Neural progenitor cell (in vitro differentiated cells): ENCODE measurements around the gene CASK. TPM values are rescaled to one million over a fixed set of nuclear protein-coding genes. Genes with fewer than 3 reads are reported as not detected.

Source experiments
- DNase-seq: peaks from one replicate; pipeline ENCODE4 v3.0.0-alpha.2; 2016; ENCODE audit warnings: low spot score
- H2AFZ ChIP-seq: fragments of 200-600 bp; sonication (generic); replicated peaks from 2 replicates; pipeline ENCODE4 v1.6.1; 2016; ENCODE audit warnings: antibody characterized with exemption
- H3F3A ChIP-seq: fragments of 200-600 bp; sonication (generic); 2 replicates; pipeline ENCODE4 v1.6.1; 2016; ENCODE audit warnings: antibody characterized with exemption, low read depth
- H3K27ac ChIP-seq: fragments of 200-600 bp; sonication (generic); 2 replicates; pipeline ENCODE4 v1.5.1; 2016; ENCODE audit warnings: mild to moderate bottlenecking
- H3K27me3 ChIP-seq: fragments of 200-600 bp; sonication (generic); 2 replicates; pipeline ENCODE4 v1.6.1; 2016; ENCODE audit warnings: mild to moderate bottlenecking, moderate library complexity
- H3K36me3 ChIP-seq: fragments of 200-600 bp; sonication (generic); 2 replicates; pipeline ENCODE4 v1.5.1; 2016
- H3K4me1 ChIP-seq: fragments of 200-600 bp; sonication (generic); 2 replicates; pipeline ENCODE4 v1.6.1; 2016; ENCODE audit warnings: mixed run types
- H3K4me2 ChIP-seq: fragments of 200-600 bp; sonication (generic); 2 replicates; pipeline ENCODE4 v1.6.1; 2016
- H3K4me3 ChIP-seq: fragments of 200-600 bp; sonication (generic); 2 replicates; pipeline ENCODE4 v1.5.1; 2016
- H3K79me2 ChIP-seq: fragments of 200-600 bp; sonication (generic); 2 replicates; pipeline ENCODE4 v1.6.1; 2016; ENCODE audit warnings: low read depth
- H3K9ac ChIP-seq: fragments of 200-600 bp; sonication (generic); 2 replicates; pipeline ENCODE4 v1.6.1; 2016
- H3K9me3 ChIP-seq: fragments of 200-600 bp; sonication (generic); 2 replicates; pipeline ENCODE4 v1.5.1; 2016; ENCODE audit warnings: low read depth
- H4K20me1 ChIP-seq: fragments of 200-600 bp; sonication (generic); 2 replicates; pipeline ENCODE4 v1.6.1; 2016; ENCODE audit warnings: low read depth
- H3K27ac Mint-ChIP-seq: 3 replicates; pipeline ENCODE4 v1.8.0; 2021; ENCODE audit warnings: mixed read lengths
- H3K27me3 Mint-ChIP-seq: 2 replicates; pipeline ENCODE4 v1.8.0; 2022; ENCODE audit warnings: low read depth, mild to moderate bottlenecking, inconsistent platforms, moderate library complexity, mixed read lengths; ENCODE audit not compliant: insufficient read depth
- H3K36me3 Mint-ChIP-seq: 3 replicates; pipeline ENCODE4 v1.8.0; 2021; ENCODE audit warnings: mixed read lengths
- H3K4me1 Mint-ChIP-seq: 3 replicates; pipeline ENCODE4 v1.8.0; 2021; ENCODE audit warnings: mixed read lengths
- H3K4me3 Mint-ChIP-seq: 3 replicates; pipeline ENCODE4 v1.8.0; 2021; ENCODE audit warnings: mild to moderate bottlenecking, moderate library complexity, mixed read lengths
- H3K9me3 Mint-ChIP-seq: 3 replicates; pipeline ENCODE4 v1.8.0; 2020; ENCODE audit warnings: mixed read lengths
- CTCF ChIP-seq: fragments of 200-600 bp; sonication (generic); IDR thresholded peaks from 2 replicates; pipeline ENCODE4 v1.5.1; 2017; ENCODE audit warnings: antibody characterized with exemption, mild to moderate bottlenecking
- EZH2 ChIP-seq: fragments of 200-600 bp; sonication (generic); IDR thresholded peaks from 2 replicates; pipeline ENCODE4 v1.6.1; 2017; ENCODE audit warnings: antibody characterized with exemption, mild to moderate bottlenecking, moderate library complexity
- EZH2phosphoT487 ChIP-seq: fragments of 200-600 bp; sonication (generic); IDR thresholded peaks from 2 replicates; pipeline ENCODE4 v1.6.1; 2017; ENCODE audit warnings: antibody characterized with exemption
- total RNA-seq: library from RNA; depleted of rRNA; stranded (reverse); fragments of >200 nt; gene quantifications from 2 replicates; pipeline ENCODE4 v1.2.3, GENCODE V29; 2015; ENCODE audit warnings: low replicate concordance

The CASK gene
- total RNA-seq, 1 donor from 2014 or later = 85.4 TPM

- Mint-ChIP-seq H3K27ac (no peak overlapping the region), H3K27me3 (peaks cover 2% of the 10 kb centered on the region), H3K4me3 (no peak overlapping the region), H3K9me3 (no peaks in the 10 kb centered on the region), H3K36me3 (peaks cover 3% of the 10 kb centered on the region), H3K4me1 (no peaks in the 10 kb centered on the region)
- no peak overlapping the region for H3K27ac ChIP-seq
- H4K20me1 ChIP-seq = no peaks in the 10 kb centered on the region
- no peaks in the 10 kb centered on the region for H3K36me3 ChIP-seq
- no peaks in the 10 kb centered on the region for H3F3A ChIP-seq
- no peaks in the 10 kb centered on the region for H3K27me3 ChIP-seq
- no peaks in the 10 kb centered on the region for H3K79me2 ChIP-seq
- no peaks in the 10 kb centered on the region for H3K4me1 ChIP-seq
- no peak overlapping the region for H3K9ac ChIP-seq
- no peaks in the 10 kb centered on the region for H3K9me3 ChIP-seq
- DNase-seq = no peak
- TF ChIP-seq CTCF (no peak), EZH2 (no peak), EZH2phosphoT487 (no peak)
- H2AFZ ChIP-seq = no peak overlapping the region
- H3K4me3 ChIP-seq = no peak overlapping the region
- H3K4me2 ChIP-seq = no peak overlapping the region
Observed at GRCh38 chrX:41693024-41693423, 230.3 kb downstream of the CASK start.

- no peaks in the 10 kb centered on the region for H3K36me3 ChIP-seq
- no peak overlapping the region for H3K9ac ChIP-seq
- Mint-ChIP-seq H3K4me1 (no peaks in the 10 kb centered on the region), H3K27me3 (peaks cover 2% of the 10 kb centered on the region), H3K9me3 (no peaks in the 10 kb centered on the region), H3K27ac (no peak overlapping the region), H3K36me3 (peaks cover 1% of the 10 kb centered on the region), H3K4me3 (no peak overlapping the region)
- no peak overlapping the region for H3K4me2 ChIP-seq
- H3K4me3 ChIP-seq = no peak overlapping the region
- no peaks in the 10 kb centered on the region for H3F3A ChIP-seq
- H3K27me3 ChIP-seq = no peaks in the 10 kb centered on the region
- H3K27ac ChIP-seq = no peak overlapping the region
- no peak for TF ChIP-seq CTCF
- no peak for TF ChIP-seq EZH2
- no peak for TF ChIP-seq EZH2phosphoT487
- DNase-seq = no peak
- H3K79me2 ChIP-seq = no peaks in the 10 kb centered on the region
- no peaks in the 10 kb centered on the region for H4K20me1 ChIP-seq
- no peaks in the 10 kb centered on the region for H3K4me1 ChIP-seq
- no peak overlapping the region for H2AFZ ChIP-seq
- H3K9me3 ChIP-seq = no peaks in the 10 kb centered on the region
Observed at GRCh38 chrX:41692162-41692749, 231.1 kb downstream of the CASK start.

GRCh38 chrX:41689711-41690110 is 233.6 kb downstream of the CASK start:
- Histone ChIP-seq H3K36me3 (no peaks in the 10 kb centered on the region), H3K27ac (no peak overlapping the region), H2AFZ (no peak overlapping the region), H3F3A (no peaks in the 10 kb centered on the region), H4K20me1 (no peaks in the 10 kb centered on the region), H3K9me3 (no peaks in the 10 kb centered on the region), H3K4me2 (no peak overlapping the region), H3K27me3 (no peaks in the 10 kb centered on the region), H3K9ac (no peak overlapping the region), H3K4me1 (no peaks in the 10 kb centered on the region), H3K79me2 (no peaks in the 10 kb centered on the region), H3K4me3 (no peak overlapping the region)
- TF ChIP-seq EZH2 (no peak), EZH2phosphoT487 (no peak), CTCF (no peak)
- peaks cover 2% of the 10 kb centered on the region for H3K27me3 Mint-ChIP-seq
- H3K36me3 Mint-ChIP-seq = peaks cover 1% of the 10 kb centered on the region
- H3K9me3 Mint-ChIP-seq = no peaks in the 10 kb centered on the region
- no peak for DNase-seq
- H3K4me1 Mint-ChIP-seq = no peaks in the 10 kb centered on the region
- no peak overlapping the region for H3K4me3 Mint-ChIP-seq
- H3K27ac Mint-ChIP-seq = no peak overlapping the region
